Measurements from ENCODE around the gene EDEM1. TPM values are rescaled to one million over a fixed set of nuclear protein-coding genes. Genes with fewer than 3 reads are reported as not detected.

EDEM1 gene
- total and polyA plus RNA-seq, 3 donors from 2014 or later, result 28.6 to 33.5 (median 30.3) TPM

- Histone ChIP-seq H3K4me1 (no peaks in the 10 kb centered on the region), H3K4me3 (no peak overlapping the region), H3K27ac (no peak overlapping the region), H3K36me3 (ENCODE audit: low read depth, missing control alignments) (no peaks in the 10 kb centered on the region), H3K27me3 (no peaks in the 10 kb centered on the region), H3K9me3 (no peaks in the 10 kb centered on the region)
- TF ChIP-seq CTCF (IDR thresholded peaks at IDR 0.05), result no peak
- no peak for TF ChIP-seq POLR2A (IDR thresholded peaks at IDR 0.05)
- no peak for DNase-seq
- intact Hi-C loops (cut with DNase I; ENCODE audit: low total_unique reads), result no loop called here
- 53 to 58% methylated on average over 6 of the region's 6 CpGs for whole genome bisulfite sequencing, 2 donors
These were observed 40.3 kb downstream of the EDEM1 start for GRCh38 chr3:5227812-5228211.

- no peaks in the 10 kb centered on the region for H3K9me3 ChIP-seq
- no peak overlapping the region for H3K4me3 ChIP-seq
- intact Hi-C loops (cut with DNase I; ENCODE audit: low total_unique reads), result no loop called here
- H3K4me1 ChIP-seq, result no peaks in the 10 kb centered on the region
- WGBS, 2 donors, result 79 to 83% methylated on average over 2 of the region's 2 CpGs
- no peaks in the 10 kb centered on the region for H3K36me3 ChIP-seq (ENCODE audit: low read depth, missing control alignments)
- no peaks in the 10 kb centered on the region for H3K27me3 ChIP-seq
- TF ChIP-seq POLR2A (IDR thresholded peaks at IDR 0.05) (no peak), CTCF (IDR thresholded peaks at IDR 0.05) (no peak)
- H3K27ac ChIP-seq, result no peak overlapping the region
- no peak for DNase-seq
These were observed 41.9 kb downstream of the EDEM1 start for GRCh38 chr3:5229414-5229813.

GRCh38 chr3:5231074-5231473 is 43.6 kb downstream of the EDEM1 start:
- Histone ChIP-seq H3K9me3 (no peaks in the 10 kb centered on the region), H3K4me3 (no peak overlapping the region), H3K27ac (no peak overlapping the region), H3K4me1 (no peaks in the 10 kb centered on the region), H3K36me3 (ENCODE audit: low read depth, missing control alignments) (no peaks in the 10 kb centered on the region), H3K27me3 (no peaks in the 10 kb centered on the region)
- 73 to 75% methylated on average over 6 of the region's 6 CpGs for WGBS, 2 donors
- DNase-seq, result no peak
- intact Hi-C loops (cut with DNase I; ENCODE audit: low total_unique reads), result no loop called here
- no peak for TF ChIP-seq CTCF (IDR thresholded peaks at IDR 0.05)
- no peak for TF ChIP-seq POLR2A (IDR thresholded peaks at IDR 0.05)

GRCh38 chr3:5231487-5231886 is 44.0 kb downstream of the EDEM1 start:
- 28 to 39% methylated on average over 2 of the region's 2 CpGs for WGBS, 2 donors
- Histone ChIP-seq H3K36me3 (ENCODE audit: low read depth, missing control alignments) (no peaks in the 10 kb centered on the region), H3K27ac (no peak overlapping the region), H3K9me3 (no peaks in the 10 kb centered on the region), H3K27me3 (no peaks in the 10 kb centered on the region), H3K4me1 (no peaks in the 10 kb centered on the region), H3K4me3 (no peak overlapping the region)
- intact Hi-C loops (cut with DNase I; ENCODE audit: low total_unique reads), result no loop called here
- DNase-seq, result no peak
- no peak for TF ChIP-seq POLR2A (IDR thresholded peaks at IDR 0.05)
- TF ChIP-seq CTCF (IDR thresholded peaks at IDR 0.05), result no peak

GRCh38 chr3:5232570-5232969 is 45.1 kb downstream of the EDEM1 start:
- Histone ChIP-seq H3K36me3 (ENCODE audit: low read depth, missing control alignments) (no peaks in the 10 kb centered on the region), H3K27me3 (no peaks in the 10 kb centered on the region), H3K4me1 (no peaks in the 10 kb centered on the region), H3K27ac (no peak overlapping the region), H3K4me3 (no peak overlapping the region), H3K9me3 (no peaks in the 10 kb centered on the region)
- DNase-seq, result no peak
- no peak for TF ChIP-seq CTCF (IDR thresholded peaks at IDR 0.05)
- TF ChIP-seq POLR2A (IDR thresholded peaks at IDR 0.05), result no peak
- intact Hi-C loops (cut with DNase I; ENCODE audit: low total_unique reads), result no loop called here
- 69 to 76% methylated on average over 6 of the region's 6 CpGs for WGBS, 2 donors

Measured in testis (tissue), 3 donors.